Activated naive CD4-positive, alpha-beta T cell treated with anti-CD3 and anti-CD28 coated beads for 36 hours (primary cell): ENCODE data around the gene SREBF2. TPM values are rescaled to one million over a fixed set of nuclear protein-coding genes. Genes with fewer than 3 reads are reported as not detected.
"Not testable (repeated sequence)": the region's sequence is repeated elsewhere in the genome, so short reads cannot be mapped to it uniquely, and the experiment has no call there.

ENCODE experiments used
- CTCF ChIA-PET: fragments of 350-600 bp; sonication (Branson Sonifier 250); formaldehyde crosslinking; loops from one replicate; lab custom pipeline; 2021; ENCODE audit warnings: antibody characterized with exemption; lab: Charles Lee
- DNase-seq: peaks from one replicate; pipeline ENCODE4 v3.0.0-alpha.2; 2020
- H3K27ac Mint-ChIP-seq: one replicate; pipeline ENCODE4 v1.8.0; 2021; ENCODE audit warnings: mild to moderate bottlenecking, mixed read lengths
- H3K27me3 Mint-ChIP-seq: one replicate; pipeline ENCODE4 v1.8.0; 2021; ENCODE audit warnings: low read depth, mixed read lengths
- H3K36me3 Mint-ChIP-seq: one replicate; pipeline ENCODE4 v1.8.0; 2021; ENCODE audit warnings: low read depth, mixed read lengths
- H3K4me1 Mint-ChIP-seq: one replicate; pipeline ENCODE4 v1.8.0; 2021; ENCODE audit warnings: low read depth, mixed read lengths
- H3K4me3 Mint-ChIP-seq: one replicate; pipeline ENCODE4 v1.8.0; 2021; ENCODE audit warnings: mild to moderate bottlenecking, moderate library complexity, mixed read lengths
- H3K9me3 Mint-ChIP-seq: one replicate; pipeline ENCODE4 v1.8.0; 2021; ENCODE audit warnings: mixed read lengths
- intact Hi-C: fragments of 100-400 bp; cut with micrococcal nuclease; formaldehyde crosslinking; loops from one replicate; pipeline ENCODE4 v1.15.1; 2023
- total RNA-seq, 2 experiments: library from RNA; stranded (reverse); gene quantifications; one replicate each; pipeline ENCODE4 v1.2.3, GENCODE V29; 2021

Gene SREBF2
- total RNA-seq, 2 experiments from 2014 or later: 143 to 147 TPM

- intact Hi-C loops, DNase-seq, H3K4me3 Mint-ChIP-seq, H3K9me3 Mint-ChIP-seq, H3K27me3 Mint-ChIP-seq: not testable (repeated sequence)
- Mint-ChIP-seq H3K27ac (peak overlapping the region; percentile 56), H3K4me1 (peaks cover 64% of the 10 kb centered on the region), H3K36me3 (peaks cover 71% of the 10 kb centered on the region)
- CTCF ChIA-PET: interaction anchor here (1.0 kb wide), 1 partner anchor 11 kb away, joined by 4 read pairs; no protein-coding TSS in a partner anchor
Measured at GRCh38 chr22:41870081-41870480, 37.2 kb downstream of the SREBF2 start.

- no peaks in the 10 kb centered on the region for H3K9me3 Mint-ChIP-seq
- H3K4me3 Mint-ChIP-seq: no peak overlapping the region
- CTCF ChIA-PET: no interaction called here
- H3K4me1 Mint-ChIP-seq: peaks cover 64% of the 10 kb centered on the region
- peak overlapping the region; percentile 78 for H3K27ac Mint-ChIP-seq
- intact Hi-C loops: no loop called here
- no peak for DNase-seq
- no peaks in the 10 kb centered on the region for H3K27me3 Mint-ChIP-seq
- peaks cover 74% of the 10 kb centered on the region for H3K36me3 Mint-ChIP-seq
Measured at GRCh38 chr22:41870786-41871185, 37.9 kb downstream of the SREBF2 start.

- CTCF ChIA-PET: interaction anchor here (0.6 to 5.8 kb wide), 6 partner anchors 11 to 127 kb away, joined by 3 to 31 read pairs (median 6); no protein-coding TSS in a partner anchor
- Mint-ChIP-seq H3K27me3 (no peaks in the 10 kb centered on the region), H3K4me1 (peaks cover 75% of the 10 kb centered on the region), H3K4me3 (peak overlapping the region; percentile 62), H3K36me3 (peaks cover 71% of the 10 kb centered on the region), H3K27ac (peak overlapping the region; percentile 95), H3K9me3 (no peaks in the 10 kb centered on the region)
- intact Hi-C loops: loop anchor here (1.0 to 2.0 kb wide), 6 partner anchors 11 to 67 kb away; partner anchors contain the start of gene SREBF2
- DNase-seq: peak; percentile 78
Measured at GRCh38 chr22:41873391-41873790, 40.5 kb downstream of the SREBF2 start.

- Mint-ChIP-seq H3K9me3 (no peaks in the 10 kb centered on the region), H3K4me3 (peak overlapping the region; percentile 62), H3K4me1 (peaks cover 79% of the 10 kb centered on the region), H3K36me3 (peaks cover 73% of the 10 kb centered on the region), H3K27ac (peak overlapping the region; percentile 95), H3K27me3 (no peaks in the 10 kb centered on the region)
- no peak for DNase-seq
- intact Hi-C loops: no loop called here
- CTCF ChIA-PET: interaction anchor here (1.1 to 5.8 kb wide), 5 partner anchors 11 to 128 kb away, joined by 3 to 31 read pairs (median 6); no protein-coding TSS in a partner anchor
Measured at GRCh38 chr22:41874090-41874489, 41.2 kb downstream of the SREBF2 start.

GRCh38 chr22:41875531-41876270 is 42.8 kb downstream of the SREBF2 start:
- Mint-ChIP-seq H3K36me3 (peaks cover 75% of the 10 kb centered on the region), H3K4me3 (no peak overlapping the region), H3K4me1 (peaks cover 77% of the 10 kb centered on the region), H3K9me3 (no peaks in the 10 kb centered on the region), H3K27ac (peak overlapping the region; percentile 95), H3K27me3 (no peaks in the 10 kb centered on the region)
- no peak for DNase-seq
- CTCF ChIA-PET: interaction anchor here (0.9 to 5.8 kb wide), 6 partner anchors 13 to 130 kb away, joined by 3 to 31 read pairs (median 4); no protein-coding TSS in a partner anchor
- intact Hi-C loops: loop anchor here (2.0 kb wide), 1 partner anchor 43 kb away; no protein-coding TSS in a partner anchor

- peak overlapping the region; percentile 95 for H3K27ac Mint-ChIP-seq
- no peak for DNase-seq
- intact Hi-C loops: loop anchor here (2.0 kb wide), 1 partner anchor 43 kb away; no protein-coding TSS in a partner anchor
- H3K4me1 Mint-ChIP-seq: peaks cover 72% of the 10 kb centered on the region
- peak overlapping the region; percentile 4 for H3K4me3 Mint-ChIP-seq
- H3K36me3 Mint-ChIP-seq: peaks cover 74% of the 10 kb centered on the region
- CTCF ChIA-PET: interaction anchor here (0.9 to 5.8 kb wide), 5 partner anchors 14 to 131 kb away, joined by 3 to 31 read pairs (median 3); no protein-coding TSS in a partner anchor
- no peaks in the 10 kb centered on the region for H3K9me3 Mint-ChIP-seq
- no peaks in the 10 kb centered on the region for H3K27me3 Mint-ChIP-seq
Measured at GRCh38 chr22:41876275-41876674, 43.4 kb downstream of the SREBF2 start.

- peak; percentile 57 for DNase-seq
- Mint-ChIP-seq H3K9me3 (no peaks in the 10 kb centered on the region), H3K27me3 (no peaks in the 10 kb centered on the region), H3K4me1 (peaks cover 68% of the 10 kb centered on the region), H3K36me3 (peaks cover 74% of the 10 kb centered on the region), H3K27ac (peak overlapping the region; percentile 95), H3K4me3 (peak overlapping the region; percentile 4)
- CTCF ChIA-PET: interaction anchor here (0.9 to 5.8 kb wide), 5 partner anchors 14 to 131 kb away, joined by 3 to 31 read pairs (median 3); no protein-coding TSS in a partner anchor
- intact Hi-C loops: loop anchor here (2.0 kb wide), 1 partner anchor 42 kb away; no protein-coding TSS in a partner anchor
Measured at GRCh38 chr22:41876675-41877074, 43.8 kb downstream of the SREBF2 start.

- Mint-ChIP-seq H3K9me3 (no peaks in the 10 kb centered on the region), H3K36me3 (peaks cover 78% of the 10 kb centered on the region), H3K27me3 (no peaks in the 10 kb centered on the region), H3K4me3 (no peak overlapping the region), H3K27ac (no peak overlapping the region), H3K4me1 (peaks cover 30% of the 10 kb centered on the region)
- DNase-seq: no peak
- CTCF ChIA-PET: interaction anchor here (0.6 to 0.7 kb wide), 3 partner anchors 10 to 165 kb away, joined by 3 read pairs; no protein-coding TSS in a partner anchor
- intact Hi-C loops: no loop called here
Measured at GRCh38 chr22:41880653-41881052, 47.7 kb downstream of the SREBF2 start.

- H3K9me3 Mint-ChIP-seq: no peaks in the 10 kb centered on the region
- no peak overlapping the region for H3K27ac Mint-ChIP-seq
- peaks cover 4% of the 10 kb centered on the region for H3K4me1 Mint-ChIP-seq
- no peak overlapping the region for H3K4me3 Mint-ChIP-seq
- CTCF ChIA-PET: no interaction called here
- no peaks in the 10 kb centered on the region for H3K27me3 Mint-ChIP-seq
- H3K36me3 Mint-ChIP-seq: peaks cover 82% of the 10 kb centered on the region
- no peak for DNase-seq
- intact Hi-C loops: no loop called here
Measured at GRCh38 chr22:41883400-41883799, 50.5 kb downstream of the SREBF2 start.

GRCh38 chr22:41885116-41885515 is 52.2 kb downstream of the SREBF2 start:
- Mint-ChIP-seq H3K4me1 (no peaks in the 10 kb centered on the region), H3K27ac (no peak overlapping the region)
- CTCF ChIA-PET: interaction anchor here (0.6 kb wide), 1 partner anchor 272 kb away, joined by 4 read pairs; no protein-coding TSS in a partner anchor

GRCh38 chr22:41885516-41885915 is 52.6 kb downstream of the SREBF2 start:
- Mint-ChIP-seq H3K27ac (no peak overlapping the region), H3K4me1 (no peaks in the 10 kb centered on the region), H3K9me3 (no peaks in the 10 kb centered on the region), H3K36me3 (peaks cover 77% of the 10 kb centered on the region), H3K4me3 (no peak overlapping the region), H3K27me3 (no peaks in the 10 kb centered on the region)
- DNase-seq: no peak
- intact Hi-C loops: no loop called here
- CTCF ChIA-PET: interaction anchor here (0.6 to 1.1 kb wide), 2 partner anchors 41 to 272 kb away, joined by 3 to 4 read pairs; partner anchors contain the start of gene TNFRSF13C

More at GRCh38 chr22:41885116-41885515, 52.2 kb downstream of the SREBF2 start:
- intact Hi-C loops: no loop called here
- H3K4me3 Mint-ChIP-seq: no peak overlapping the region
- peaks cover 79% of the 10 kb centered on the region for H3K36me3 Mint-ChIP-seq
- no peaks in the 10 kb centered on the region for H3K27me3 Mint-ChIP-seq
- DNase-seq: no peak
- H3K9me3 Mint-ChIP-seq: no peaks in the 10 kb centered on the region

- Mint-ChIP-seq H3K9me3 (no peaks in the 10 kb centered on the region), H3K4me1 (no peaks in the 10 kb centered on the region), H3K36me3 (peaks cover 72% of the 10 kb centered on the region), H3K27ac (no peak overlapping the region), H3K27me3 (no peaks in the 10 kb centered on the region), H3K4me3 (no peak overlapping the region)
- intact Hi-C loops: no loop called here
- DNase-seq: no peak
- CTCF ChIA-PET: interaction anchor here (0.6 kb wide), 1 partner anchor 85 kb away, joined by 3 read pairs; no protein-coding TSS in a partner anchor
Measured at GRCh38 chr22:41888627-41889200, 55.8 kb downstream of the SREBF2 start.
